GM23338 (cell line): ENCODE measurements around the gene MRPS16. TPM values are rescaled to one million over a fixed set of nuclear protein-coding genes. Genes with fewer than 3 reads are reported as not detected.

ENCODE experiments used
- ATAC-seq: fragments of 200-7000 bp; cut with Tn5 transposase; 3 replicates; pipeline ENCODE4 v1.9.1; 2020
- DNase-seq: peaks from one replicate; pipeline ENCODE4 v3.0.0-alpha.2; 2015; ENCODE audit warnings: low spot score
- H2AFZ ChIP-seq: fragments of 200-600 bp; sonication (generic); 2 replicates; pipeline ENCODE4 v1.8.0; 2016; ENCODE audit warnings: antibody characterized with exemption, mild to moderate bottlenecking, moderate library complexity
- H3F3A ChIP-seq: fragments of 200-600 bp; sonication (generic); replicated peaks from 2 replicates; pipeline ENCODE4 v1.8.0; 2017; ENCODE audit warnings: antibody characterized with exemption, mixed run types, low read depth
- H3K27ac ChIP-seq: fragments of 200-600 bp; sonication (generic); 2 replicates; pipeline ENCODE4 v1.6.1; 2016; ENCODE audit warnings: low read depth
- H3K27me3 ChIP-seq: fragments of 200-600 bp; sonication (generic); 2 replicates; pipeline ENCODE4 v1.8.0; 2016; ENCODE audit warnings: mild to moderate bottlenecking, mixed run types, moderate library complexity; ENCODE audit not compliant: insufficient read depth
- H3K36me3 ChIP-seq: fragments of 200-600 bp; sonication (generic); 2 replicates; pipeline ENCODE4 v1.8.0; 2016; ENCODE audit warnings: mild to moderate bottlenecking; ENCODE audit not compliant: insufficient read depth
- H3K4me1 ChIP-seq: fragments of 200-600 bp; sonication (generic); 2 replicates; pipeline ENCODE4 v1.8.0; 2016; ENCODE audit warnings: mild to moderate bottlenecking, moderate library complexity; ENCODE audit not compliant: insufficient read depth
- H3K4me2 ChIP-seq: fragments of 200-600 bp; sonication (generic); 2 replicates; pipeline ENCODE4 v1.7.1; 2017; ENCODE audit warnings: mixed run types
- H3K4me3 ChIP-seq: fragments of 200-600 bp; sonication (generic); 2 replicates; pipeline ENCODE4 v1.6.1; 2016; ENCODE audit warnings: mixed run types
- H3K79me2 ChIP-seq: fragments of 200-600 bp; sonication (generic); replicated peaks from 2 replicates; pipeline ENCODE4 v1.8.0; 2017; ENCODE audit warnings: mild to moderate bottlenecking; ENCODE audit not compliant: insufficient read depth
- H3K9me2 ChIP-seq: fragments of 200-600 bp; sonication (generic); 2 replicates; pipeline ENCODE4 v1.8.0; 2017; ENCODE audit not compliant: insufficient read depth
- H4K20me1 ChIP-seq: fragments of 200-600 bp; sonication (generic); replicated peaks from 2 replicates; pipeline ENCODE4 v1.8.0; 2017; ENCODE audit warnings: mild to moderate bottlenecking; ENCODE audit not compliant: insufficient read depth
- H3K27ac Mint-ChIP-seq: 2 replicates; pipeline ENCODE4 v1.8.0; 2020; ENCODE audit warnings: inconsistent platforms, mild to moderate bottlenecking, moderate library complexity, mixed read lengths
- H3K27me3 Mint-ChIP-seq: 3 replicates; pipeline ENCODE4 v1.8.0; 2022; ENCODE audit warnings: low read depth, mild to moderate bottlenecking, moderate library complexity, mixed read lengths, inconsistent platforms; ENCODE audit not compliant: insufficient read depth, poor library complexity
- H3K36me3 Mint-ChIP-seq: 3 replicates; pipeline ENCODE4 v1.8.0; 2021; ENCODE audit warnings: low read depth, mild to moderate bottlenecking, inconsistent platforms, moderate library complexity, mixed read lengths
- H3K4me1 Mint-ChIP-seq: 3 replicates; pipeline ENCODE4 v1.8.0; 2020; ENCODE audit warnings: mild to moderate bottlenecking, inconsistent platforms, mixed read lengths
- H3K4me3 Mint-ChIP-seq: 3 replicates; pipeline ENCODE4 v1.8.0; 2021; ENCODE audit warnings: moderate library complexity, mild to moderate bottlenecking, inconsistent platforms, mixed read lengths
- H3K9me3 Mint-ChIP-seq: 3 replicates; pipeline ENCODE4 v1.8.0; 2020; ENCODE audit warnings: moderate library complexity, mild to moderate bottlenecking, inconsistent platforms, mixed read lengths
- CREB1 ChIP-seq: fragments of 250-450 bp; sonication (Bioruptor Pico); IDR thresholded peaks from 2 replicates; pipeline ENCODE4 v1.5.0; 2020; ENCODE audit warnings: low read depth, mild to moderate bottlenecking, moderate library complexity
- CTCF ChIP-seq, 2 experiments: fragments of 200-600 bp in 1 of 2; sonication (generic) in 1 of 2; conservative IDR thresholded peaks; 2 replicates each; pipeline versions ENCODE4 v1.5.1 to v1.6.1; 2016 to 2017; ENCODE audit warnings: antibody characterized with exemption in 2 of 2, low read depth in 2 of 2, mild to moderate bottlenecking in 2 of 2, moderate library complexity in 1 of 2
- ETS1 ChIP-seq: IDR thresholded peaks from 2 replicates; pipeline ENCODE4 v1.6.1; 2016; ENCODE audit warnings: antibody characterized with exemption
- EZH2 ChIP-seq: fragments of 200-600 bp; sonication (generic); IDR thresholded peaks from one replicate; pipeline ENCODE4 v1.8.0; 2017; ENCODE audit warnings: antibody characterized with exemption, mild to moderate bottlenecking, low read depth; ENCODE audit not compliant: unreplicated experiment
- EZH2phosphoT487 ChIP-seq: fragments of 200-600 bp; sonication (generic); IDR thresholded peaks from one replicate; pipeline ENCODE4 v1.8.1; 2018; ENCODE audit warnings: antibody characterized with exemption; ENCODE audit not compliant: unreplicated experiment
- JUNB ChIP-seq: IDR thresholded peaks from one replicate; pipeline ENCODE4 v1.6.1; 2016; ENCODE audit warnings: antibody characterized with exemption; ENCODE audit not compliant: unreplicated experiment
- NANOG ChIP-seq: IDR thresholded peaks from 2 replicates; pipeline ENCODE4 v1.6.1; 2016; ENCODE audit warnings: antibody characterized with exemption, borderline replicate concordance
- POLR2AphosphoS5 ChIP-seq: IDR thresholded peaks from 2 replicates; pipeline ENCODE4 v1.6.1; 2016; ENCODE audit warnings: antibody characterized with exemption, low read depth
- REST ChIP-seq: IDR thresholded peaks from one replicate; pipeline ENCODE4 v1.6.1; 2018; ENCODE audit warnings: antibody characterized with exemption; ENCODE audit not compliant: unreplicated experiment
- STAT1 ChIP-seq: IDR thresholded peaks from one replicate; pipeline ENCODE4 v1.6.1; 2016; ENCODE audit warnings: antibody characterized with exemption; ENCODE audit not compliant: unreplicated experiment
- ZNF114 ChIP-seq: fragments of 250-450 bp; sonication (Bioruptor Pico); IDR thresholded peaks from 2 replicates; pipeline ENCODE4 v1.5.0; 2020; ENCODE audit warnings: mild to moderate bottlenecking, moderate library complexity
- ZNF331 ChIP-seq: fragments of 250-450 bp; sonication (Bioruptor Pico); IDR thresholded peaks from 2 replicates; pipeline ENCODE4 v1.5.0; 2020; ENCODE audit warnings: low read depth, mild to moderate bottlenecking, moderate library complexity
- ZNF462 ChIP-seq: fragments of 250-450 bp; sonication (Bioruptor Pico); IDR thresholded peaks from 2 replicates; pipeline ENCODE4 v1.5.0; 2020; ENCODE audit warnings: mild to moderate bottlenecking, moderate library complexity
- polyA plus RNA-seq: library from polyadenylated mRNA; unstranded; fragments of >200 nt; fragmentation: Nextera tagmentation; extraction: Ambion mirVana; gene quantifications from 2 replicates; pipeline ENCODE4 v1.2.1, GENCODE V29; 2016
- total RNA-seq: library from RNA; depleted of rRNA; stranded (reverse); fragments of >200 nt; shearing (Covaris generic); gene quantifications from 2 replicates; pipeline ENCODE4 v1.2.3, GENCODE V29; 2014

MRPS16 gene
- total and polyA plus RNA-seq, 2 experiments from 2014 or later: 83.2 to 173 TPM

- H3K27me3 ChIP-seq: no peaks in the 10 kb centered on the region
- ATAC-seq: no peak
Measured at GRCh38 chr10:73264423-73264822, 12.0 kb upstream of the MRPS16 start.

More at GRCh38 chr10:73264423-73264822, 12.0 kb upstream of the MRPS16 start:
- Mint-ChIP-seq H3K36me3 (no peaks in the 10 kb centered on the region), H3K4me3 (no peak overlapping the region), H3K27me3 (no peaks in the 10 kb centered on the region), H3K4me1 (no peaks in the 10 kb centered on the region), H3K27ac (no peak overlapping the region), H3K9me3 (no peaks in the 10 kb centered on the region; the same call in 1 of the 3 replicates)
- TF ChIP-seq EZH2phosphoT487 (no peak), NANOG (no peak), ZNF114 (CRISPR knock-in tag) (no peak), CREB1 (CRISPR knock-in tag) (no peak), ZNF331 (CRISPR knock-in tag) (no peak), EZH2 (no peak), STAT1 (no peak), CTCF (conservative IDR thresholded peaks at IDR 0.05; ENCODE audit: low read depth in 2 of 2) (no peak), JUNB (no peak), POLR2AphosphoS5 (no peak), ZNF462 (CRISPR knock-in tag) (no peak), ETS1 (no peak), REST (no peak)
- H3K36me3 ChIP-seq: no peaks in the 10 kb centered on the region; the same call in 1 of the 2 replicates
- H2AFZ ChIP-seq: no peak overlapping the region
- no peaks in the 10 kb centered on the region for H3K79me2 ChIP-seq
- H3K4me1 ChIP-seq: no peaks in the 10 kb centered on the region
- no peak overlapping the region for H3K4me3 ChIP-seq
- no peak for DNase-seq
- H3K27ac ChIP-seq: no peak overlapping the region
- H4K20me1 ChIP-seq: no peaks in the 10 kb centered on the region
- H3K9me2 ChIP-seq: no peaks in the 10 kb centered on the region
- H3F3A ChIP-seq: no peaks in the 10 kb centered on the region
- no peak overlapping the region for H3K4me2 ChIP-seq
